ENCODE results near the gene TCFL5. TPM values are rescaled to one million over a fixed set of nuclear protein-coding genes. Genes with fewer than 3 reads are reported as not detected.

Gene TCFL5
- total RNA-seq, 4 donors from 2014 or later, result 12.1 to 13.9 (median 13.1) TPM

- intact Hi-C loops (cut with DNase I; ENCODE audit: low total_unique reads), result loop anchor here (5.0 to 10.0 kb wide), 3 partner anchors 140 to 403 kb away; partner anchors contain the start of gene CABLES2
- no peak overlapping the region for H3K4me3 ChIP-seq (ENCODE audit: low read depth, poor library complexity, severe bottlenecking)
Observed at GRCh38 chr20:62807444-62808210, 54.0 kb downstream of the TCFL5 start.

GRCh38 chr20:62806383-62807050 lies 55.1 kb downstream of the TCFL5 start:
- WGBS, 2 donors, result 68 to 79% methylated on average over 11 of the region's 11 CpGs
- H3K4me3 ChIP-seq (ENCODE audit: low read depth, poor library complexity, severe bottlenecking), result no peak overlapping the region
- intact Hi-C loops (cut with DNase I; ENCODE audit: low total_unique reads), result loop anchor here (5.0 to 10.0 kb wide), 3 partner anchors 139 to 402 kb away; partner anchors contain the start of gene CABLES2

More at GRCh38 chr20:62807444-62808210, 54.0 kb downstream of the TCFL5 start:
- no peak for TF ChIP-seq POLR2A (IDR thresholded peaks at IDR 0.05)
- TF ChIP-seq, protein P1, sequence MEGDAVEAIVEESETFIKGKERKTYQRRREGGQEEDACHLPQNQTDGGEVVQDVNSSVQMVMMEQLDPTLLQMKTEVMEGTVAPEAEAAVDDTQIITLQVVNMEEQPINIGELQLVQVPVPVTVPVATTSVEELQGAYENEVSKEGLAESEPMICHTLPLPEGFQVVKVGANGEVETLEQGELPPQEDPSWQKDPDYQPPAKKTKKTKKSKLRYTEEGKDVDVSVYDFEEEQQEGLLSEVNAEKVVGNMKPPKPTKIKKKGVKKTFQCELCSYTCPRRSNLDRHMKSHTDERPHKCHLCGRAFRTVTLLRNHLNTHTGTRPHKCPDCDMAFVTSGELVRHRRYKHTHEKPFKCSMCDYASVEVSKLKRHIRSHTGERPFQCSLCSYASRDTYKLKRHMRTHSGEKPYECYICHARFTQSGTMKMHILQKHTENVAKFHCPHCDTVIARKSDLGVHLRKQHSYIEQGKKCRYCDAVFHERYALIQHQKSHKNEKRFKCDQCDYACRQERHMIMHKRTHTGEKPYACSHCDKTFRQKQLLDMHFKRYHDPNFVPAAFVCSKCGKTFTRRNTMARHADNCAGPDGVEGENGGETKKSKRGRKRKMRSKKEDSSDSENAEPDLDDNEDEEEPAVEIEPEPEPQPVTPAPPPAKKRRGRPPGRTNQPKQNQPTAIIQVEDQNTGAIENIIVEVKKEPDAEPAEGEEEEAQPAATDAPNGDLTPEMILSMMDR (IDR thresholded peaks at IDR 0.05), result no peak
- 70 to 72% methylated on average over 22 to 23 of the region's 23 CpGs for WGBS, 2 donors
- DNase-seq (ENCODE audit: low spot score in 2 of 2), result no peak

GRCh38 chr20:62805711-62806382 lies 55.8 kb downstream of the TCFL5 start:
- 43 to 49% methylated on average over 16 to 22 of the region's 25 CpGs for WGBS, 2 donors
- DNase-seq (ENCODE audit: low spot score in 2 of 2), result peak in 1 of 2 donors; percentile 52
- TF ChIP-seq POLR2A (IDR thresholded peaks at IDR 0.05), result no peak
- TF ChIP-seq, protein P1 (IDR thresholded peaks at IDR 0.05), result no peak
- H3K4me3 ChIP-seq (ENCODE audit: low read depth, poor library complexity, severe bottlenecking), result peak overlapping the region; percentile 68
- intact Hi-C loops (cut with DNase I; ENCODE audit: low total_unique reads), result loop anchor here (5.0 to 10.0 kb wide), 3 partner anchors 139 to 401 kb away; partner anchors contain the start of gene CABLES2

More at GRCh38 chr20:62806383-62807050, 55.1 kb downstream of the TCFL5 start:
- no peak for DNase-seq (ENCODE audit: low spot score in 2 of 2)
- TF ChIP-seq, protein P1 (IDR thresholded peaks at IDR 0.05), result no peak

DNA sequence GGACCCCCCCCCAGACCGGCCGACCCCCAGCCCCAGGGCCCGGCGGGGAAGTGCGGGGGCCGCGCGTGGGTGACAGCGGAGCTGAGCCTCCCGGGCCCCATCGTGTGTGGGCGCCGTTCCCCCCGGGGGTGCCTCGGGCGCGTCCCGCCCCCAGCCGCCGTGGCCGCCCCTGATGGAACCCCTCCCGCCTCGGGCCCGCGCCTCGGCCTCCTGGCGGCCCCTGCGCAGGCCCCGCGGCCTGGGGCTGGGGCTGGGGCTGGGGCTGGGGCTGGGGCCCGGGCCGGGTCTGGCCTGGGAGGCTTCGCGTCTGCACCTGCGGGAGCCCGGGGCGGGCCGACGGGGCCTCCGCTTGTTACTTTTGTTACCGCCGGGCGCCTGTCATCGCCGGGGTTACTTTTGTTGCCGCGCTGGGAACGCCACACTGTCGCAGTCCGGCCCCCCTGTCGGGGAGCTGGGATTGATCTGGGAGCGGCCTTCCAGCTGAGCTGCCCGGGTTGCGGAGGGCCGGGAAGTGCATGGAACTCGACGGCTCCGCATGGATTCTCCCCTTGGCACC lies 56.4 kb downstream of the TCFL5 start:
- WGBS, 2 donors, result 0% methylated on average over 26 of the region's 58 CpGs; no CpG with 5 or more reads in 1 of the 2 donors
- peak overlapping the region; percentile 68 for H3K4me3 ChIP-seq (ENCODE audit: low read depth, poor library complexity, severe bottlenecking)
- intact Hi-C loops (cut with DNase I; ENCODE audit: low total_unique reads), result loop anchor here (5.0 to 10.0 kb wide), 3 partner anchors 138 to 400 kb away; partner anchors contain the start of gene CABLES2
- no peak for TF ChIP-seq POLR2A (IDR thresholded peaks at IDR 0.05)
- TF ChIP-seq, protein P1 (IDR thresholded peaks at IDR 0.05), result no peak
- DNase-seq (ENCODE audit: low spot score in 2 of 2), result no peak

DNA sequence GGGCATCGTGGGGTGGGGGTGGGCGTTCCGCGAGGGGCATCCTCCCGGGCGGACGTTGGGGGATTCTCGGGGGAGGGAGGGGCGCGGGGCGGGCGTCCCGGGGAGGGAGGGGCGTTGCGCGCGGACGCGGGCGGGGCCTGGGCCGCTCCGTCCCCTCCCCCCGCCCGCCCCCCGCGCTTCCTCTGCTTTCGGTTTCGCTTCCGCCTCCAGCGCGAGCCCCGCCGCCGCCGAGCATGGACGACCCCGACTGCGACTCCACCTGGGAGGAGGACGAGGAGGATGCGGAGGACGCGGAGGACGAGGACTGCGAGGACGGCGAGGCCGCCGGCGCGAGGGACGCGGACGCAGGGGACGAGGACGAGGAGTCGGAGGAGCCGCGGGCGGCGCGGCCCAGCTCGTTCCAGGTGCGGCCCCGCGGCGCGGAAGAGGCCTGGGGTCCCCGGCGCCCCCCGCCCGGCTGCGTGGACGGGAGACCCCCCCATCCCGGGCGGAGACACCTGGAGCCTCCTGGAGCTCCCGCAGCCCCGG lies 56.9 kb downstream of the TCFL5 start, which contains the start of gene OGFR:
OGFR (plus strand) TSS at position 209 of the 528 bp plus-strand sequence; CDS start at position 234, 25 bp downstream.
- intact Hi-C loops (cut with DNase I; ENCODE audit: low total_unique reads), result loop anchor here (5.0 to 10.0 kb wide), 3 partner anchors 137 to 400 kb away; partner anchors contain the start of gene CABLES2
- 0% methylated on average over 2 to 11 of the region's 77 CpGs for WGBS, 2 donors
- DNase-seq (ENCODE audit: low spot score in 2 of 2), result peak in 1 of 2 donors; percentile 94
- peak within 1 kb of the TSS; percentile 68 for H3K4me3 ChIP-seq (ENCODE audit: low read depth, poor library complexity, severe bottlenecking)
- TF ChIP-seq POLR2A (IDR thresholded peaks at IDR 0.05), result no peak
- TF ChIP-seq, protein P1 (IDR thresholded peaks at IDR 0.05), result no peak

Measured in lower leg skin (tissue), 4 donors.